Measurements from ENCODE around the gene GRID2.

Gene GRID2

DNA sequence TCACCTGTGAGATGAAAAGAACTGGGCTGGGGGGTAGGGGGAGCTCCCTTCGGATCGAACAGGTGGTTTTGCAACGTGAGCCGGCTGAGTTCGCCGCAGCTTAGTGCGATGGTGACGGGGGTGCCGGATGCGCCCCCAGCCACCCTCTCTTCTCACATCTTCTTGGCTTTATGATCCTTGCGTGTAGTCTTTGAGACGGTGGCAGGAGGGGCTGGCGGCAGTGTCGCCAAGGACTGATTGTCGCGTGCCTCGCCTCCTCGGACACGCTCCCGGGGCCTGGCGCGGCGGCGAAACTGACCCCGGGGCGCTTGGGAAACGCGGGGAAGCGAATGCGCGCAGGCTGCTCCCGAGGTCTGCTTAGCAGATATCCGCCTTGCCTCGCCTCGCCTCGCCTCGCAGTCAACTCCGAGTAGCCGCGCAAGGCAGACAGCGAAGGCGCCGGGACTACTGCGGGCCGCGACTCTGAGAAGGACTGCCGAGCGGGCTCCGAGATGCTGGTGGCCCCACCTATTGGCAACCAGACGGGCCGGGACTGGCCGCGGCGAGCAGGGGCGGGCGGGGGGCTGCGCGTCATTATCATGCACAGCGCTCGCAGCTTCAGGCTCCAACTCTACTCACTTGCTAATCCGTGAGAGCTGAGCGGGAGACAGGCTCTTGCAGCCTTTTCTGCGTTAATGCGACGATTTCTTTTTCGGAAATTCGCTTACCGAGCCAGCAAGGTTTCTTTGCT, 1.5 kb downstream of the GRID2 start:
- no peaks in the 10 kb centered on the region for H3K36me3 ChIP-seq
- H3K4me3 ChIP-seq = no peak overlapping the region
- H3K27me3 ChIP-seq = no peaks in the 10 kb centered on the region
- no peak overlapping the region for H3K27ac ChIP-seq
- H3K4me1 ChIP-seq = no peaks in the 10 kb centered on the region
- no peaks in the 10 kb centered on the region for H4K20me1 ChIP-seq
- peaks cover 26% of the 10 kb centered on the region for H3K9me3 ChIP-seq
- TF ChIP-seq Cebpa-rat (IDR thresholded peaks at IDR 0.05) = no peak
- H3K9ac ChIP-seq = no peak overlapping the region
- H3K4me2 ChIP-seq = no peak overlapping the region

DNA sequence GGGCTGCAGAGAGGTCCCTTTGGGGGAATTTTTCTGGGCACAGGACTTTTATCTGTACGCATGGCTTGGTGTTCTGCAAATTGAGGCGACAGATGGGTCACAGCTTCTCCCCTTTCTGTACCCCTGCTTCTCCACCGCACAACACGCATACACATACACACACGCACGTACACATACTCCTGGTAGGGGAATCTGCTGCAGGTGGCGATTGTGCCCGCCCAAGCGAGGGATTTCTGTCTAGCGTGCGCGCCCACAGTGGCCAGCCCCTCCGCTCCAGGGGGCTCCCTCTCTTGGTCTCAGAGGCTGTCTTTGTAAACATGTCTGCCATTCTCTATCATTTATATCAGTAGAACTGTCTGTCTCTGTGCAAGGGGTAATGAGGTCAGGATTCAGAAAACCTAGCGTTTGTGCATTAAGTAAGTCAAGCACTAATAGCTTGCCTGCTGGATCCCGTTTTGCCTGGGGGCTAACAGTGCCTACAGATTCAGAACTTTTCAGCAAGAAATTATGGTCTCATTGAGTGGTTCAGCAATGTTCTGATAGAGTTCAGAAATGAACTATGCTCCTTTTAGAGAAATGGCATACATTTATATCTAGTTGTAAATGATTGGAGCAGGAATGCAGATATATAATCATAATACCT, 2.2 kb downstream of the GRID2 start:
- H4K20me1 ChIP-seq = no peaks in the 10 kb centered on the region
- H3K4me1 ChIP-seq = no peaks in the 10 kb centered on the region
- no peaks in the 10 kb centered on the region for H3K36me3 ChIP-seq
- no peak for TF ChIP-seq Cebpa-rat (IDR thresholded peaks at IDR 0.05)
- peaks cover 26% of the 10 kb centered on the region for H3K9me3 ChIP-seq
- no peaks in the 10 kb centered on the region for H3K27me3 ChIP-seq
- H3K4me2 ChIP-seq = no peak overlapping the region
- H3K27ac ChIP-seq = no peak overlapping the region
- no peak overlapping the region for H3K9ac ChIP-seq
- H3K4me3 ChIP-seq = no peak overlapping the region

DNA sequence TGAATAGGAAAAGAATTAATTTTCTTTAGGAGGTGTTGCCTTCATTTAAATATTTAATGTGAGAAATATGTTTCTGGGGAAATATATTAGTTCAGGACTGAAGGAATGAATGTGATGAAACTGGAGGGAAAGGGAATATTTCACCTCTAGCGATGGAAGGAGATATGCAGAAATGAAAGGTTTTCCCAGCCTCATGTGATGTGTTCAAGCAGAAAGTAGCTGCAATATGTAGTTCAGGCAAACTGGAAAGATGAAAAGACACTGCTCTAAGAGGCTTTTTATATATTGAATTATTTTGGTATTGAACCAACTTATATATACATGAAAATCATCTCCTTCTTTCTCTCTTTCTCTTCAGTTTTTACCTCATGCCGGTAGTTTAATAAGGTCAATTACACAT, 3.4 kb downstream of the GRID2 start:
- H3K9me3 ChIP-seq = peaks cover 26% of the 10 kb centered on the region
- no peak overlapping the region for H3K4me3 ChIP-seq
- no peaks in the 10 kb centered on the region for H4K20me1 ChIP-seq
- no peak for TF ChIP-seq Cebpa-rat (IDR thresholded peaks at IDR 0.05)
- H3K27ac ChIP-seq = no peak overlapping the region
- H3K9ac ChIP-seq = no peak overlapping the region
- no peaks in the 10 kb centered on the region for H3K4me1 ChIP-seq
- H3K36me3 ChIP-seq = no peaks in the 10 kb centered on the region
- H3K27me3 ChIP-seq = no peaks in the 10 kb centered on the region
- no peak overlapping the region for H3K4me2 ChIP-seq

DNA sequence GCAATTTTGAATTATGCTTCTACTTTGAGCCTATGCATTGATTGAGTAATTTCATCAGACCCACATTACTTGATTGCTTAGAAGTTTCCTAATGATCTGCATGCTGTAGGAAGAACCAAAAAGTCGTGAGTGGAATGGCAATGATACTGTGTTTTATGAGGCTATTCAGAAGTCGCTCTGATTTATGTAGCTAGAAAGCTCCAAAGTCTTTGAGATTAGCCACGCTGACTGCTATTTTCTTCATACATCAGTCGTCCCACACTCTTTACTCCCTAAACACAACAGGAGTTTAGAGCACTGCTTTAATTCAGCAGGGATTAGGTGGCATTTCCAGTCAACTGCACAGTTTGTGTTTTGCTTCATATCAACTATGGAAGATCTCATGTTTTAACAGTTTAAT, 4.1 kb downstream of the GRID2 start:
- H3K9ac ChIP-seq = no peak overlapping the region
- no peaks in the 10 kb centered on the region for H3K4me1 ChIP-seq
- peaks cover 26% of the 10 kb centered on the region for H3K9me3 ChIP-seq
- H3K4me3 ChIP-seq = no peak overlapping the region
- no peaks in the 10 kb centered on the region for H4K20me1 ChIP-seq
- H3K4me2 ChIP-seq = no peak overlapping the region
- no peaks in the 10 kb centered on the region for H3K36me3 ChIP-seq
- H3K27ac ChIP-seq = no peak overlapping the region
- no peak for TF ChIP-seq Cebpa-rat (IDR thresholded peaks at IDR 0.05)
- no peaks in the 10 kb centered on the region for H3K27me3 ChIP-seq

DNA sequence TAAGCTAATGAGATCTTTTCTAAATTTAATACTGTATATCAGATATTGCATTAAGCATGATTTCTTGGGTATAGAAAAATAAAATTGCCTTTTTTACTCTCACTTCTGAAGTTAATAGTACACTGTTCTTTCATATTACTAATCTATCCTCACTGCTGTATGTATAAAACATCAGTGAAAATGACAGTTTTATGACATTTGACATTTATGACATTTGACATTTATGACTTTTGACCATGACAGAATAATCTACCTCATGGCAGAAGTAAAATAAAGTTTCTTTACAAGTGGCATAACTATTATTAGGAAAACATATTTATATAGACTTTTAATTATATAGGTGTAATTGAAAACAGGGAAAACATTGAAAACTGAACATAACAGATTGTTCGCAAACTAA, 13.3 kb downstream of the GRID2 start:
- H3K4me2 ChIP-seq = no peak overlapping the region
- H3K27ac ChIP-seq = no peak overlapping the region
- H3K36me3 ChIP-seq = no peaks in the 10 kb centered on the region
- TF ChIP-seq Cebpa-rat (IDR thresholded peaks at IDR 0.05) = no peak
- H3K9ac ChIP-seq = no peak overlapping the region
- H3K4me1 ChIP-seq = no peaks in the 10 kb centered on the region
- no peaks in the 10 kb centered on the region for H3K9me3 ChIP-seq
- no peak overlapping the region for H3K4me3 ChIP-seq
- no peaks in the 10 kb centered on the region for H3K27me3 ChIP-seq
- H4K20me1 ChIP-seq = no peaks in the 10 kb centered on the region

DNA sequence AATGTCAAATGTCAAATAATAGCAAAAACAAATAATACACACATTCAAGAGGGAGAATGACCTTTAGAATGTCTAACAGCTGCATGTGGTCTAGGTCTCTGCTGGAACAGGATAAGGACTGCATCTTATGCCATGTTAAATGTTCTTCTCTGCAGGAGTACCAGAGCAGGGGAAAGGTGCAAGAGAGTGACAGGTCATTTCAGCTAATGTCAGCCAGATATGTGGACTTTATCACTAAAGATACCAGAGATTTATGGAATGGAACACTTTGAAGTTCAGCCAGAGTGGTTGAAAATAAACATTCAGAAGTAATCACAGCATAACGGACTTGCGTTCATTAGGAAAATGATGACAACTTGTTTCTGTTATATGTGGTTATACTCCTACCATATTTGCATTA, 24.3 kb downstream of the GRID2 start:
- Histone ChIP-seq H3K4me3 (no peak overlapping the region), H3K4me2 (no peak overlapping the region), H3K9me3 (no peaks in the 10 kb centered on the region), H3K36me3 (no peaks in the 10 kb centered on the region), H3K9ac (no peak overlapping the region), H3K27ac (no peak overlapping the region), H4K20me1 (no peaks in the 10 kb centered on the region), H3K27me3 (no peaks in the 10 kb centered on the region), H3K4me1 (no peaks in the 10 kb centered on the region)
- TF ChIP-seq Cebpa-rat (IDR thresholded peaks at IDR 0.05) = no peak

DNA sequence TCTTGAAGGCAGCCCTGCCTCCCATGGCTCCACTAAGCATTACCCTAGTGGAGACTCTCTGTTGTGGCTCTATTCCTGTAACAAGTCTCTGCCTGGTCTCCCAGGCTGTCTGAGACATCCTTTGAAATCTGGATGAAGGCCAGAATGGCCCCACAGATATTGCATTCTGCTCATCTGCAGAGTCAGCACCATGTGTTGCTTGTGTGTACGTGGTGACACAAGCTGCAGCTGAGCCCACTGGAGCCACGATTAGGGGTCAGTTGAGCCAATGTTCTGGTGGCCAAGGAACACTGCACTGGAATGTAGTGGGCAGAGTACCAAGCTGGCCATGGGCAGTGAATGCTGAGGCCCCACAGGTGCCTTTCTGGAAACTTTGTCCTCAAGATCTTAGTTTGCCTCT, 29.2 kb downstream of the GRID2 start:
- Histone ChIP-seq H3K4me1 (no peaks in the 10 kb centered on the region), H3K36me3 (no peaks in the 10 kb centered on the region), H4K20me1 (no peaks in the 10 kb centered on the region), H3K9ac (no peak overlapping the region), H3K27me3 (no peaks in the 10 kb centered on the region), H3K9me3 (no peaks in the 10 kb centered on the region), H3K4me2 (no peak overlapping the region), H3K27ac (no peak overlapping the region), H3K4me3 (no peak overlapping the region)
- no peak for TF ChIP-seq Cebpa-rat (IDR thresholded peaks at IDR 0.05)

DNA sequence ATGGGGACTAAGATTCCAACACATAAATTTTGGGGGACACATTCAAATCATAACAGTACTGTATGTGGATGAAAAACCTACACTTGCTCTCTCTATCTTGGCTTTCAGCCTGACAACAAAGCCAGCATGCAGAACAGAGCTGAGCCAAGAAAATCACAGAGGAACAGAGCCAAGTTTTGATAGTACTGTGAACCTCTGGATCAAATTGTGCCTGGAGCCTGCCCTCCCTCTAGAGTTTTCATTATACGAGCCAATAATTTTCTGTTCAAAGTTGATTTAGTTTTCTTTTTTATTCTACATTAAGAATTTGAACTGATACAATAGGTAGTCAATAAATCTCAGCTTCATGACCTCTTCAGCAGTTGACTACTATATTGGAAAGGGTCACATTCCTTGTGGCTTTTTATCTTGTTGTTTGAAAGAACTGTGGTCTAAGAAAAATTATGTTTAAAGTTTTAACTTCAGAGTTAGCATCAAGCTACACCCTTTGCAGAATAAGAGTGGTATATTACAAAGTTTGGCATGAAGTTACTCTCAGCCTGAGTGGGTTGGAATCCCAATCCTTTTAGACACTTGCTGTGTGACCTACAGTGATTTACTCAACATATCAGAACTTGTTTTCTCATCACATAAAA, 31.1 kb downstream of the GRID2 start:
- no peak overlapping the region for H3K27ac ChIP-seq
- H3K9me3 ChIP-seq = no peaks in the 10 kb centered on the region
- H4K20me1 ChIP-seq = no peaks in the 10 kb centered on the region
- no peak overlapping the region for H3K9ac ChIP-seq
- no peak overlapping the region for H3K4me3 ChIP-seq
- no peaks in the 10 kb centered on the region for H3K36me3 ChIP-seq
- no peak for TF ChIP-seq Cebpa-rat (IDR thresholded peaks at IDR 0.05)
- no peak overlapping the region for H3K4me2 ChIP-seq
- no peaks in the 10 kb centered on the region for H3K4me1 ChIP-seq
- H3K27me3 ChIP-seq = no peaks in the 10 kb centered on the region

DNA sequence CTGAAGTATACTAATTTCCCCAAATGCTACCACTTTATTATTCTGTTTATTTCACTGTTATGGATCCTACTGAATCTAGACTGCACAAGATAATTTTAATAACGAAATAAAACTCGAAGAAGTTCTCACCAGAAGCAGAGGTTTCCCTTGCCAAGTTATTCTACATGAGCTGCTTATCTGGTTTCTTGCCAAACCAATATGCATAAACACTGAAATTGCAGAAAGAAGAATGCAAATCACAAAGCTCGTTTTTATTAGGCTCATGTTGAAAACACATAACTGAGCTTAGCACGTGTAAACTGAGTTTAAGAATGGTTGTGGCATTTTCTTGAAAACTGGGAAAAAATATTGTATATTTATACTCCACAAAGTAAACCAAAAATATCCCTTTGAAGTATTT, 35.9 kb downstream of the GRID2 start:
- H3K4me3 ChIP-seq = no peak overlapping the region
- H3K27ac ChIP-seq = no peak overlapping the region
- no peaks in the 10 kb centered on the region for H3K27me3 ChIP-seq
- H3K4me2 ChIP-seq = no peak overlapping the region
- no peaks in the 10 kb centered on the region for H3K36me3 ChIP-seq
- TF ChIP-seq Cebpa-rat (IDR thresholded peaks at IDR 0.05) = no peak
- H3K9ac ChIP-seq = no peak overlapping the region
- no peaks in the 10 kb centered on the region for H4K20me1 ChIP-seq
- no peaks in the 10 kb centered on the region for H3K4me1 ChIP-seq
- H3K9me3 ChIP-seq = no peaks in the 10 kb centered on the region

DNA sequence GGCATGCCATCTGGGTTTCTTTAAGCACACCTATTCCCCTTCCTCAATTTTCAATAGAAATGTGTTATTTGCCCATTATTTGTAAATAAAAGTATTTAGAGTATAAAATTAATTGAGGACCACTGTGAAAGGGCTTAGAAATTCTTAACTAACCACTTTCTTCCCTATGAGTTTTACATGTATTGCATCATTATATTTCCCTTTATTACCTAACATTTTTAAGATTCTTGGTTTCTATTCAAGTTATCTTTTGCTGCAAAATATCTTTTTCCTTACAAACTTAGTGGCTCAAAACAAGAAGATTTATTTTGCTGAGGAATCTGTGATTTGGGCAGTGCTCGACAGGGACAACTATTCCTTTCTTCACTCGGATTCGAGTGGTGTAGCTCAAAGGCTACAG, 40.5 kb downstream of the GRID2 start:
- Histone ChIP-seq H3K9me3 (no peaks in the 10 kb centered on the region), H4K20me1 (no peaks in the 10 kb centered on the region), H3K27me3 (no peaks in the 10 kb centered on the region), H3K36me3 (no peaks in the 10 kb centered on the region), H3K4me3 (no peak overlapping the region), H3K4me1 (no peaks in the 10 kb centered on the region), H3K9ac (no peak overlapping the region), H3K4me2 (no peak overlapping the region), H3K27ac (no peak overlapping the region)
- TF ChIP-seq Cebpa-rat (IDR thresholded peaks at IDR 0.05) = no peak

Measured in BLaER1 (cell line).